Measurements from ENCODE around the gene SLC35A5.

The SLC35A5 gene

GRCh38 chr3:112561734-112562529 is at the start of gene SLC35A5, which contains the start of gene ATG3:
Gene SLC35A5, plus strand, starts transcription at chr3:112562045. Its CDS starts 1,359 bp downstream, at chr3:112563404.
Gene ATG3, minus strand, starts transcription at chr3:112561962. Its CDS starts 434 bp downstream, at chr3:112561528.
- no peak for TF ChIP-seq CTCF (IDR thresholded peaks at IDR 0.05)

- TF ChIP-seq CTCF (IDR thresholded peaks at IDR 0.05): no peak
Observed at GRCh38 chr3:112512320-112512719, 49.5 kb upstream of the SLC35A5 start.

- no peak for TF ChIP-seq CTCF (IDR thresholded peaks at IDR 0.05)
Observed at GRCh38 chr3:112514527-112515128, 47.2 kb upstream of the SLC35A5 start.

- peak; percentile 77 for TF ChIP-seq CTCF (IDR thresholded peaks at IDR 0.05)
Observed at GRCh38 chr3:112519424-112520001, 42.3 kb upstream of the SLC35A5 start.

- TF ChIP-seq CTCF (IDR thresholded peaks at IDR 0.05): no peak
Observed at GRCh38 chr3:112530573-112530972, 31.3 kb upstream of the SLC35A5 start.

- peak; percentile 59 for TF ChIP-seq CTCF (IDR thresholded peaks at IDR 0.05)
Observed at GRCh38 chr3:112531358-112531781, 30.5 kb upstream of the SLC35A5 start.

GRCh38 chr3:112539825-112540650 is 21.8 kb upstream of the SLC35A5 start:
- no peak for TF ChIP-seq CTCF (IDR thresholded peaks at IDR 0.05)

Measured in LNCAP (cell line).